Natural killer cell (primary cell): ENCODE measurements around the gene PCDH20. TPM values are rescaled to one million over a fixed set of nuclear protein-coding genes. Genes with fewer than 3 reads are reported as not detected.

Experiments
- ATAC-seq, 3 donors: fragments of 150-1000 bp in 2 of 3; fragments of 200-7000 bp in 1 of 3; cut with Tn5 transposase; 1 replicate in 1 of 3; 2 replicates in 2 of 3; pipeline ENCODE4 v1.10.0; 2021; ENCODE audit warnings: mild to moderate bottlenecking in 2 of 3, moderate library complexity in 2 of 3
- DNase-seq, 2 donors: peaks; one replicate each; pipeline versions ENCODE4 v3.0.0 to v3.0.0-alpha.2; 2013 to 2021; ENCODE audit warnings: mixed read lengths in 1 of 2
- H3K27ac ChIP-seq: one replicate; pipeline ENCODE4 v1.5.1; 2013; ENCODE audit warnings: mild to moderate bottlenecking, low read length
- H3K27me3 ChIP-seq: one replicate; pipeline ENCODE4 v1.6.1; 2013; ENCODE audit warnings: low read length; ENCODE audit not compliant: control insufficient read depth, insufficient read depth
- H3K36me3 ChIP-seq: one replicate; pipeline ENCODE4 v1.6.1; 2013; ENCODE audit warnings: low read length; ENCODE audit not compliant: control insufficient read depth, insufficient read depth
- H3K4me1 ChIP-seq: one replicate; pipeline ENCODE4 v1.6.1; 2013; ENCODE audit warnings: low read length; ENCODE audit not compliant: control insufficient read depth, insufficient read depth
- H3K4me3 ChIP-seq: one replicate; pipeline ENCODE4 v1.5.1; 2013; ENCODE audit warnings: low read length
- H3K9me3 ChIP-seq: one replicate; pipeline ENCODE4 v1.6.1; 2013; ENCODE audit warnings: low read length; ENCODE audit not compliant: control insufficient read depth, insufficient read depth
- H3K27ac Mint-ChIP-seq, 2 donors: one replicate each; pipeline ENCODE4 v1.8.0; 2022; ENCODE audit warnings: mild to moderate bottlenecking in 2 of 2, mixed read lengths in 2 of 2, moderate library complexity in 1 of 2
- H3K27me3 Mint-ChIP-seq, 2 donors: one replicate each; pipeline ENCODE4 v1.8.0; 2022; ENCODE audit warnings: low read depth in 2 of 2, mixed read lengths in 2 of 2
- H3K36me3 Mint-ChIP-seq: one replicate; pipeline ENCODE4 v1.8.0; 2022; ENCODE audit warnings: mixed read lengths
- H3K4me1 Mint-ChIP-seq, 2 donors: one replicate each; pipeline ENCODE4 v1.8.0; 2022; ENCODE audit warnings: mixed read lengths in 2 of 2
- H3K4me3 Mint-ChIP-seq: one replicate; pipeline ENCODE4 v1.8.0; 2022; ENCODE audit warnings: mild to moderate bottlenecking, moderate library complexity, mixed read lengths
- H3K9me3 Mint-ChIP-seq, 2 donors: one replicate each; pipeline ENCODE4 v1.8.0; 2022; ENCODE audit warnings: mixed read lengths in 2 of 2
- CTCF ChIP-seq: fragments of 200-600 bp; IDR thresholded peaks from one replicate; pipeline ENCODE4 v1.8.0; 2022; ENCODE audit warnings: antibody characterized with exemption
- WGBS: methylation state at CpG from one replicate; pipeline ENCODE4 v1.1.7; 2013; ENCODE audit warnings: missing lambda C conversion rate; ENCODE audit not compliant: insufficient coverage; 5-methylcytosine and 5-hydroxymethylcytosine counted together
- intact Hi-C: fragments of 100-400 bp; cut with micrococcal nuclease; formaldehyde crosslinking; loops from one replicate; pipeline ENCODE4 v1.14.2; 2022
- total RNA-seq, 4 donors: library from RNA; stranded (reverse); fragments of 120-200 nt in 1 of 4; gene quantifications; one replicate each; pipeline versions ENCODE4 v1.2.3 to v1.2.4, GENCODE V29; 2013 to 2022

PCDH20 gene
- total RNA-seq, 3 donors from 2014 or later (not counting 1 experiment from before 2014, with no cell fraction given): not detected

- Mint-ChIP-seq H3K27me3 (peaks cover 0 to 4% of the 10 kb centered on the region in 2 donors), H3K9me3 (peaks cover 3% of the 10 kb centered on the region in 2 donors), H3K4me3 (no peak overlapping the region), H3K27ac (no peak overlapping the region), H3K4me1 (no peaks in the 10 kb centered on the region), H3K36me3 (no peaks in the 10 kb centered on the region)
- ATAC-seq: no peak
- no peaks in the 10 kb centered on the region for H3K36me3 ChIP-seq
- H3K27ac ChIP-seq: no peak overlapping the region
- DNase-seq: no peak
- H3K4me3 ChIP-seq: no peak overlapping the region
- intact Hi-C loops: no loop called here
- H3K27me3 ChIP-seq: no peaks in the 10 kb centered on the region
- no CpG with 5 or more reads among the region's 1 CpG for WGBS
- TF ChIP-seq CTCF: no peak
- H3K9me3 ChIP-seq: peaks cover 4% of the 10 kb centered on the region
- H3K4me1 ChIP-seq: no peaks in the 10 kb centered on the region
These were observed 7.1 kb downstream of the PCDH20 start for GRCh38 chr13:61408571-61408970.

DNA sequence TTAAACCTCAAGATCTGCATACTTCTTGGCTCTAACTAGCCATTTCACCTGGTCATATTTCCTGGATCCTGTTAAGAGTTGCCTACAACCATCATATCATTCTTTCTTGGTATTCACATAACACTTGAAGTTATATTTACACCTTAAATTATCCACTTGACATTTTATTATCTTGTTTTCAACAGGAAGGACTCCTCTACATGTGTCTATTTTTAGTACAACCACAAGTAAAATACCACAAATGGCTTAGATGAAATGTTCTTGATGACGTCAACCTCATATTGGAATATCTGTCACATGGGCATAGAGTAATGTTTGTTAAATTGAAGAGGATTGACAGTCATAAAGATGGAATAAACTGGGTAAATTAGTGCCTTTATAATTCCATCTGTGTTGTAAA is 9.4 kb downstream of the PCDH20 start:
- no peaks in the 10 kb centered on the region for H3K9me3 ChIP-seq
- DNase-seq: no peak
- Mint-ChIP-seq H3K9me3 (peaks cover 3% of the 10 kb centered on the region in 2 donors), H3K36me3 (no peaks in the 10 kb centered on the region), H3K27me3 (no peaks in the 10 kb centered on the region), H3K4me1 (no peaks in the 10 kb centered on the region), H3K4me3 (no peak overlapping the region), H3K27ac (no peak overlapping the region)
- H3K4me3 ChIP-seq: no peak overlapping the region
- no peak overlapping the region for H3K27ac ChIP-seq
- no peaks in the 10 kb centered on the region for H3K27me3 ChIP-seq
- ATAC-seq: no peak
- H3K4me1 ChIP-seq: no peaks in the 10 kb centered on the region
- intact Hi-C loops: no loop called here
- H3K36me3 ChIP-seq: no peaks in the 10 kb centered on the region
- no peak for TF ChIP-seq CTCF
- 29% methylated on average over 1 of the region's 1 CpG for WGBS

- Mint-ChIP-seq H3K27ac (no peak overlapping the region), H3K4me3 (no peak overlapping the region), H3K36me3 (no peaks in the 10 kb centered on the region), H3K9me3 (peaks cover 16 to 17% of the 10 kb centered on the region in 2 donors), H3K4me1 (no peaks in the 10 kb centered on the region), H3K27me3 (no peaks in the 10 kb centered on the region)
- ATAC-seq (no peak), DNase-seq (no peak)
- Histone ChIP-seq H3K4me1 (no peaks in the 10 kb centered on the region), H3K9me3 (no peaks in the 10 kb centered on the region), H3K36me3 (no peaks in the 10 kb centered on the region), H3K27me3 (no peaks in the 10 kb centered on the region), H3K27ac (no peak overlapping the region), H3K4me3 (no peak overlapping the region)
- no peak for TF ChIP-seq CTCF
- intact Hi-C loops: no loop called here
These were observed 19.5 kb downstream of the PCDH20 start for GRCh38 chr13:61396121-61396520.

GRCh38 chr13:61391426-61391825 is 24.2 kb downstream of the PCDH20 start:
- Mint-ChIP-seq H3K27ac (no peak overlapping the region), H3K36me3 (no peaks in the 10 kb centered on the region), H3K4me1 (no peaks in the 10 kb centered on the region), H3K4me3 (no peak overlapping the region), H3K27me3 (no peaks in the 10 kb centered on the region), H3K9me3 (peaks cover 20 to 21% of the 10 kb centered on the region in 2 donors)
- WGBS: 81% methylated on average over 5 of the region's 7 CpGs
- ATAC-seq: no peak
- Histone ChIP-seq H3K36me3 (no peaks in the 10 kb centered on the region), H3K9me3 (no peaks in the 10 kb centered on the region), H3K27ac (no peak overlapping the region), H3K27me3 (no peaks in the 10 kb centered on the region), H3K4me3 (no peak overlapping the region), H3K4me1 (no peaks in the 10 kb centered on the region)
- TF ChIP-seq CTCF: no peak
- intact Hi-C loops: no loop called here
- no peak for DNase-seq
